Panc1 (cell line): Measurements from ENCODE around the gene SYCP2.

Experiments used
- POLR2AphosphoS5 ChIP-seq: IDR thresholded peaks from 2 replicates; pipeline ENCODE4 v1.6.1; 2012; ENCODE audit warnings: mild to moderate bottlenecking, low read depth, low read length, moderate library complexity
- SIN3A ChIP-seq: IDR thresholded peaks from 2 replicates; pipeline ENCODE4 v1.6.1; 2012; ENCODE audit warnings: low read depth, mild to moderate bottlenecking, low read length, moderate library complexity, borderline replicate concordance; ENCODE audit not compliant: insufficient read depth
- TCF7L2 ChIP-seq: IDR thresholded peaks from 2 replicates; pipeline ENCODE4 v1.6.1; 2011; ENCODE audit warnings: mild to moderate bottlenecking, low read depth, low read length, inconsistent platforms
- TF ChIP-seq, protein P1 (sequence below): fragments of 450-650 bp; IDR thresholded peaks from 2 replicates; pipeline ENCODE4 v1.5.1; 2017; ENCODE audit warnings: mild to moderate bottlenecking
- TF ChIP-seq, protein P2 (sequence below), 2 experiments: IDR thresholded peaks; 2 replicates each; pipeline ENCODE4 v1.6.1; 2011 to 2012; ENCODE audit warnings: low read depth in 2 of 2, control low read depth in 1 of 2, low read length in 1 of 2, mild to moderate bottlenecking in 1 of 2, moderate library complexity in 1 of 2; ENCODE audit not compliant: insufficient read depth in 1 of 2

DNA sequence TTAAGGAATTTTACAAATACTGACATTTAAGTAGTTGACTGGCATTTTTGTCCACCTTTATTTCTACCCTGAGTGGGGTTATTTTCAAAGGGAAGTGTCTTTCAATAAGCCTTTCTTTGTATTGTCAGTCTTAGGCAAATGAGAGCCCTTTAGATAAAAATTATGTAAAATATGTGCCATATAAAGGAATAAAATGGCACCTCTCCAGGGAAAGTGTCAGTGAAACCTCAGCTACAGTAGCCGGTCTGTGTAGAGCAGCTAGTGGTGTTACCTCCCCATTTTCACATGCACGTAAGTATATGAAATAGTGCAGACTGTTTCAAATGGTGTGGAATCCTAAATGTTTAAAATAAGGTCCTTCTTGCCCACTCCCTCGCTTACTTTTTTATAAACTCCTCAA lies 11.7 kb upstream of the SYCP2 start:
- TF ChIP-seq, protein P1, sequence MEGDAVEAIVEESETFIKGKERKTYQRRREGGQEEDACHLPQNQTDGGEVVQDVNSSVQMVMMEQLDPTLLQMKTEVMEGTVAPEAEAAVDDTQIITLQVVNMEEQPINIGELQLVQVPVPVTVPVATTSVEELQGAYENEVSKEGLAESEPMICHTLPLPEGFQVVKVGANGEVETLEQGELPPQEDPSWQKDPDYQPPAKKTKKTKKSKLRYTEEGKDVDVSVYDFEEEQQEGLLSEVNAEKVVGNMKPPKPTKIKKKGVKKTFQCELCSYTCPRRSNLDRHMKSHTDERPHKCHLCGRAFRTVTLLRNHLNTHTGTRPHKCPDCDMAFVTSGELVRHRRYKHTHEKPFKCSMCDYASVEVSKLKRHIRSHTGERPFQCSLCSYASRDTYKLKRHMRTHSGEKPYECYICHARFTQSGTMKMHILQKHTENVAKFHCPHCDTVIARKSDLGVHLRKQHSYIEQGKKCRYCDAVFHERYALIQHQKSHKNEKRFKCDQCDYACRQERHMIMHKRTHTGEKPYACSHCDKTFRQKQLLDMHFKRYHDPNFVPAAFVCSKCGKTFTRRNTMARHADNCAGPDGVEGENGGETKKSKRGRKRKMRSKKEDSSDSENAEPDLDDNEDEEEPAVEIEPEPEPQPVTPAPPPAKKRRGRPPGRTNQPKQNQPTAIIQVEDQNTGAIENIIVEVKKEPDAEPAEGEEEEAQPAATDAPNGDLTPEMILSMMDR: no peak
- TF ChIP-seq POLR2AphosphoS5 (no peak), SIN3A (no peak), TCF7L2 (no peak)
- TF ChIP-seq, protein P2, sequence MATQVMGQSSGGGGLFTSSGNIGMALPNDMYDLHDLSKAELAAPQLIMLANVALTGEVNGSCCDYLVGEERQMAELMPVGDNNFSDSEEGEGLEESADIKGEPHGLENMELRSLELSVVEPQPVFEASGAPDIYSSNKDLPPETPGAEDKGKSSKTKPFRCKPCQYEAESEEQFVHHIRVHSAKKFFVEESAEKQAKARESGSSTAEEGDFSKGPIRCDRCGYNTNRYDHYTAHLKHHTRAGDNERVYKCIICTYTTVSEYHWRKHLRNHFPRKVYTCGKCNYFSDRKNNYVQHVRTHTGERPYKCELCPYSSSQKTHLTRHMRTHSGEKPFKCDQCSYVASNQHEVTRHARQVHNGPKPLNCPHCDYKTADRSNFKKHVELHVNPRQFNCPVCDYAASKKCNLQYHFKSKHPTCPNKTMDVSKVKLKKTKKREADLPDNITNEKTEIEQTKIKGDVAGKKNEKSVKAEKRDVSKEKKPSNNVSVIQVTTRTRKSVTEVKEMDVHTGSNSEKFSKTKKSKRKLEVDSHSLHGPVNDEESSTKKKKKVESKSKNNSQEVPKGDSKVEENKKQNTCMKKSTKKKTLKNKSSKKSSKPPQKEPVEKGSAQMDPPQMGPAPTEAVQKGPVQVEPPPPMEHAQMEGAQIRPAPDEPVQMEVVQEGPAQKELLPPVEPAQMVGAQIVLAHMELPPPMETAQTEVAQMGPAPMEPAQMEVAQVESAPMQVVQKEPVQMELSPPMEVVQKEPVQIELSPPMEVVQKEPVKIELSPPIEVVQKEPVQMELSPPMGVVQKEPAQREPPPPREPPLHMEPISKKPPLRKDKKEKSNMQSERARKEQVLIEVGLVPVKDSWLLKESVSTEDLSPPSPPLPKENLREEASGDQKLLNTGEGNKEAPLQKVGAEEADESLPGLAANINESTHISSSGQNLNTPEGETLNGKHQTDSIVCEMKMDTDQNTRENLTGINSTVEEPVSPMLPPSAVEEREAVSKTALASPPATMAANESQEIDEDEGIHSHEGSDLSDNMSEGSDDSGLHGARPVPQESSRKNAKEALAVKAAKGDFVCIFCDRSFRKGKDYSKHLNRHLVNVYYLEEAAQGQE (IDR thresholded peaks at IDR 0.05; ENCODE audit: insufficient read depth in 1 of 2, low read depth in 2 of 2, low read length in 1 of 2): no peak
